Sigmoid colon (tissue), 7 donors: ENCODE data around the gene MPP3. TPM values are rescaled to one million over a fixed set of nuclear protein-coding genes. Genes with fewer than 3 reads are reported as not detected.
A peak's percentile ranks its signal among the peaks of the same experiment; 100 is the strongest.

ENCODE experiments used
- DNase-seq: peaks from one replicate; pipeline ENCODE4 v3.0.0-alpha.2; 2019
- H3K27ac ChIP-seq, 4 donors: fragments of 200-600 bp; sonication (generic); one replicate each; pipeline ENCODE4 v1.5.1; 2016 to 2019; ENCODE audit warnings: mild to moderate bottlenecking in 1 of 4
- H3K27me3 ChIP-seq, 3 donors: fragments of 200-600 bp; sonication (generic); one replicate each; pipeline ENCODE4 v1.5.1; 2019; ENCODE audit warnings: mild to moderate bottlenecking in 1 of 3
- H3K36me3 ChIP-seq, 4 donors: fragments of 200-600 bp; sonication (generic); one replicate each; pipeline ENCODE4 v1.5.1; 2016 to 2019
- H3K4me1 ChIP-seq, 4 donors: fragments of 200-600 bp; sonication (generic); one replicate each; pipeline ENCODE4 v1.5.1; 2017 to 2019
- H3K4me3 ChIP-seq, 4 donors: fragments of 200-600 bp; sonication (generic); one replicate each; pipeline ENCODE4 v1.5.1; 2017 to 2019; ENCODE audit warnings: mild to moderate bottlenecking in 2 of 4, moderate library complexity in 1 of 4
- H3K9me3 ChIP-seq, 4 donors: fragments of 200-600 bp in 3 of 4; sonication (generic) in 3 of 4; one replicate each; pipeline versions ENCODE4 v1.5.1 to v1.6.1; 2013 to 2019
- CTCF ChIP-seq, 4 experiments: fragments of 450-650 bp in 3 of 4; fragments of 200-600 bp in 1 of 4; IDR thresholded peaks; one replicate each; pipeline ENCODE4 v1.5.1; 2016 to 2019; ENCODE audit warnings: antibody characterized with exemption in 4 of 4, mild to moderate bottlenecking in 3 of 4, moderate library complexity in 2 of 4
- EP300 ChIP-seq, 4 donors: sonication (generic); formaldehyde crosslinking; IDR thresholded peaks; one replicate each; pipeline ENCODE4 v1.6.1; 2017; ENCODE audit warnings: antibody characterized with exemption in 4 of 4
- POLR2A ChIP-seq, 2 donors: fragments of 450-650 bp; IDR thresholded peaks; one replicate each; pipeline ENCODE4 v1.6.1; 2016; ENCODE audit warnings: antibody characterized with exemption in 2 of 2, mild to moderate bottlenecking in 2 of 2, moderate library complexity in 2 of 2
- POLR2AphosphoS5 ChIP-seq, 4 donors: sonication (generic); formaldehyde crosslinking; IDR thresholded peaks; one replicate each; pipeline ENCODE4 v1.6.1; 2017; ENCODE audit warnings: antibody characterized with exemption in 4 of 4
- WGBS, 2 donors: extraction: QIAGEN DNeasy Blood & Tissue Kit; methylation state at CpG; one replicate each; pipeline ENCODE4 v1.1.7; 2013; 5-methylcytosine and 5-hydroxymethylcytosine counted together
- intact Hi-C: fragments of 100-400 bp; cut with DNase I; formaldehyde crosslinking; loops from one replicate; pipeline ENCODE4 v1.15.1; 2023
- polyA plus RNA-seq, 3 donors: library from polyadenylated mRNA; stranded (reverse); fragments of 200-250 nt; gene quantifications; one replicate each; pipeline ENCODE4 v1.2.3, GENCODE V29; 2013
- total RNA-seq, 4 donors: library from RNA; depleted of rRNA; stranded (reverse); fragments of >200 nt; gene quantifications; one replicate each; pipeline ENCODE4 v1.1.0, GENCODE V29; 2016
- donor health status: healthy with polysubstance abuse.
- donor health status: Bipolar disorder and iron deficiency.
- donor health status: healthy.

MPP3 gene
- total and polyA plus RNA-seq, 7 donors = 0.23 to 10.5 (median 5.0) TPM

GRCh38 chr17:43814714-43815113 lies 18.2 kb downstream of the MPP3 start:
- H3K9me3 ChIP-seq = no peaks in the 10 kb centered on the region
- no peaks in the 10 kb centered on the region for H3K27me3 ChIP-seq
- TF ChIP-seq CTCF (IDR thresholded peaks at IDR 0.05) (no peak), POLR2AphosphoS5 (IDR thresholded peaks at IDR 0.05) (no peak), POLR2A (IDR thresholded peaks at IDR 0.05) (no peak), EP300 (IDR thresholded peaks at IDR 0.05) (no peak)
- 43 to 46% methylated on average over 1 of the region's 1 CpG for WGBS, 2 donors
- H3K36me3 ChIP-seq = peaks cover 0 to 37% (median 5%) of the 10 kb centered on the region in 4 donors
- no peak overlapping the region for H3K4me3 ChIP-seq
- DNase-seq = no peak
- intact Hi-C loops = no loop called here
- H3K27ac ChIP-seq = no peak overlapping the region
- H3K4me1 ChIP-seq = no peaks in the 10 kb centered on the region

GRCh38 chr17:43814026-43814425 lies 18.9 kb downstream of the MPP3 start:
- intact Hi-C loops = no loop called here
- WGBS, 2 donors = 84 to 88% methylated on average over 12 of the region's 12 CpGs
- H3K4me3 ChIP-seq = no peak overlapping the region

GRCh38 chr17:43813386-43813785 lies 19.6 kb downstream of the MPP3 start:
- peak; percentile 14 for DNase-seq
- Histone ChIP-seq H3K27ac (no peak overlapping the region), H3K4me1 (no peaks in the 10 kb centered on the region), H3K4me3 (no peak overlapping the region), H3K36me3 (peaks cover 0 to 42% (median 7%) of the 10 kb centered on the region in 4 donors), H3K9me3 (no peaks in the 10 kb centered on the region), H3K27me3 (no peaks in the 10 kb centered on the region)
- TF ChIP-seq POLR2AphosphoS5 (IDR thresholded peaks at IDR 0.05) (no peak), CTCF (IDR thresholded peaks at IDR 0.05) (no peak), EP300 (IDR thresholded peaks at IDR 0.05) (no peak), POLR2A (IDR thresholded peaks at IDR 0.05) (no peak)
- intact Hi-C loops = no loop called here
- WGBS, 2 donors = 88 to 92% methylated on average over 3 of the region's 3 CpGs

More at GRCh38 chr17:43814026-43814425, 18.9 kb downstream of the MPP3 start:
- DNase-seq = peak; percentile 42
- H3K36me3 ChIP-seq = peaks cover 0 to 41% (median 5%) of the 10 kb centered on the region in 4 donors
- TF ChIP-seq POLR2A (IDR thresholded peaks at IDR 0.05) (no peak), CTCF (IDR thresholded peaks at IDR 0.05) (no peak), POLR2AphosphoS5 (IDR thresholded peaks at IDR 0.05) (no peak), EP300 (IDR thresholded peaks at IDR 0.05) (no peak)
- H3K4me1 ChIP-seq = no peaks in the 10 kb centered on the region
- H3K27ac ChIP-seq = no peak overlapping the region
- no peaks in the 10 kb centered on the region for H3K9me3 ChIP-seq
- H3K27me3 ChIP-seq = no peaks in the 10 kb centered on the region

GRCh38 chr17:43812396-43813265 lies 20.3 kb downstream of the MPP3 start:
- Histone ChIP-seq H3K27me3 (no peaks in the 10 kb centered on the region), H3K4me3 (no peak overlapping the region), H3K36me3 (peaks cover 0 to 45% (median 7%) of the 10 kb centered on the region in 4 donors), H3K9me3 (no peaks in the 10 kb centered on the region), H3K4me1 (no peaks in the 10 kb centered on the region), H3K27ac (no peak overlapping the region)
- WGBS, 2 donors = 91 to 92% methylated on average over 10 of the region's 10 CpGs
- DNase-seq = no peak
- intact Hi-C loops = no loop called here
- TF ChIP-seq CTCF (IDR thresholded peaks at IDR 0.05) (no peak), POLR2AphosphoS5 (IDR thresholded peaks at IDR 0.05) (no peak), POLR2A (IDR thresholded peaks at IDR 0.05) (no peak), EP300 (IDR thresholded peaks at IDR 0.05) (no peak)
